ENCODE data around the gene TNNI3K. TPM values are rescaled to one million over a fixed set of nuclear protein-coding genes. Genes with fewer than 3 reads are reported as not detected.

Gene TNNI3K
- total and polyA plus RNA-seq, 9 of the 15 experiments (the other 6 are each of a cell fraction or from before 2014, with no cell fraction given) = 0.21 to 0.53 (median 0.32) TPM; not detected in 5

- no peak for ATAC-seq
- TF ChIP-seq ZNF175 (CRISPR knock-in tag; IDR thresholded peaks at IDR 0.05; ENCODE audit: low read depth) = no peak
- no peak for TF ChIP-seq COPS2 (conservative IDR thresholded peaks at IDR 0.05)
- no peak for TF ChIP-seq ZNF23 (CRISPR knock-in tag; IDR thresholded peaks at IDR 0.05)
- no peak for TF ChIP-seq ZNF395 (CRISPR knock-in tag; IDR thresholded peaks at IDR 0.05)
- TF ChIP-seq RHOXF2B (CRISPR knock-in tag; conservative IDR thresholded peaks at IDR 0.05) = no peak
- TF ChIP-seq TBL1XR1 (IDR thresholded peaks at IDR 0.05; ENCODE audit: low read length in 2 of 2) = no peak
- TF ChIP-seq TCF15 (CRISPR knock-in tag; IDR thresholded peaks at IDR 0.05) = no peak
- TF ChIP-seq TSHZ1 (CRISPR knock-in tag; IDR thresholded peaks at IDR 0.05) = no peak
- no peak for TF ChIP-seq ZNF512 (tag; IDR thresholded peaks at IDR 0.05)
- TF ChIP-seq MLX (CRISPR knock-in tag; conservative IDR thresholded peaks at IDR 0.05) = no peak
- no peak for TF ChIP-seq HOMEZ (CRISPR knock-in tag; IDR thresholded peaks at IDR 0.05)
- no peak for TF ChIP-seq TRIM24 (IDR thresholded peaks at IDR 0.05)
- no peak for TF ChIP-seq ZNF76 (CRISPR knock-in tag; IDR thresholded peaks at IDR 0.05; ENCODE audit: borderline replicate concordance)
- CTCF ChIA-PET (ENCODE audit: low intra/inter-chr PET ratio) = no interaction called here
- DNase-seq (ENCODE audit: extremely low read depth in 1 of 4, low spot score in 3 of 4) = no peak
- Histone ChIP-seq H4K20me1 (replicated peaks; ENCODE audit: control insufficient read depth, insufficient read depth, low read length) (no peaks in the 10 kb centered on the region), H2AFZ (ENCODE audit: low read depth, low read length) (no peak overlapping the region), H3K27ac (ENCODE audit: extremely low read depth, low read depth, low read length) (no peak overlapping the region), H3K4me2 (ENCODE audit: insufficient read depth, low read length) (no peak overlapping the region), H3K4me1 (replicated peaks in 1 of 2; ENCODE audit: control insufficient read depth in 2 of 2, insufficient read depth in 2 of 2, low read length in 2 of 2) (no peaks in the 10 kb centered on the region), H3K27me3 (ENCODE audit: control insufficient read depth in 2 of 2, insufficient read depth in 2 of 2, low read length in 2 of 2) (no peaks in the 10 kb centered on the region), H3K79me2 (ENCODE audit: control insufficient read depth, insufficient read depth, low read length) (no peaks in the 10 kb centered on the region), H3K36me3 (ENCODE audit: control insufficient read depth, insufficient read depth, low read length) (no peaks in the 10 kb centered on the region), H3K9me1 (ENCODE audit: control insufficient read depth, insufficient read depth, low read length) (no peaks in the 10 kb centered on the region), H3K9me3 (replicated peaks; ENCODE audit: control insufficient read depth, insufficient read depth, low read depth, low read length) (no peaks in the 10 kb centered on the region; the same call in 1 of the 2 replicates), H3K4me3 (no peak overlapping the region), H3K9ac (ENCODE audit: insufficient read depth in 1 of 2, low read depth in 2 of 2, low read length in 2 of 2) (no peak overlapping the region)
- no peak for FAIRE-seq
- intact Hi-C loops (cut with micrococcal nuclease) (no loop called here), in situ Hi-C loops (cut with MboI) (no loop called here)
- BruUV-seq (replicated peaks) = no TSS peak
- POLR2A ChIA-PET = no interaction called here
Observed at GRCh38 chr1:74314438-74314837, 79.3 kb downstream of the TNNI3K start.

All from K562 (cell line).